K562 (cell line): ENCODE measurements around the gene SLC28A1. TPM values are rescaled to one million over a fixed set of nuclear protein-coding genes. Genes with fewer than 3 reads are reported as not detected.
"Not testable (repeated sequence)": the region's sequence is repeated elsewhere in the genome, so short reads cannot be mapped to it uniquely, and the experiment has no call there.

Experiments
- ATAC-seq: fragments of 200-7000 bp; cut with Tn5 transposase; 3 replicates; pipeline ENCODE4 v1.9.1; 2020; ENCODE audit warnings: moderate library complexity
- BruUV-seq: library from RNA; stranded (reverse); fragments of 400-500 nt; replicated peaks from 2 replicates; lab custom pipeline; 2021; lab: Mats Ljungman, UMichigan
- CTCF ChIA-PET: fragments of 300-600 bp; formaldehyde crosslinking; extraction: SDS; loops from one replicate; lab custom pipeline; 2021; ENCODE audit warnings: low intra/inter-chr PET ratio; lab: Yijun Ruan, JAX
- POLR2A ChIA-PET: fragments of 300-600, 350-650 bp; sonication (Branson Sonifier 250); formaldehyde crosslinking; extraction: SDS; loops from one replicate; lab custom pipeline; 2021; ENCODE audit warnings: antibody characterized with exemption, inconsistent platforms; lab: Yijun Ruan, JAX
- DNase-seq, 4 experiments: peaks; one replicate each; pipeline versions ENCODE4 v3.0.0 to v3.0.0-alpha.2; 2011 to 2018; ENCODE audit warnings: low spot score in 3 of 4, mixed read lengths in 3 of 4; ENCODE audit errors: extremely low read depth in 1 of 4
- FAIRE-seq: peaks from 2 replicates; lab custom pipeline; 2011; peaks lifted over from hg19 to GRCh38; lab: Jason Lieb, UNC
- H2AFZ ChIP-seq: 2 replicates; pipeline ENCODE4 v1.6.0; 2011; ENCODE audit warnings: low read depth, low read length, control low read depth, inconsistent platforms
- H3K27ac ChIP-seq: fragments of 200-600 bp; 3 replicates; pipeline ENCODE4 v1.8.0; 2011; ENCODE audit warnings: low read depth, mild to moderate bottlenecking, control low read depth, inconsistent platforms, low read length, moderate library complexity, mixed read lengths; ENCODE audit errors: extremely low read depth
- H3K27me3 ChIP-seq, 2 experiments: fragments of 300-600 bp in 1 of 2; 2 replicates in 1 of 2; 3 replicates in 1 of 2; pipeline versions ENCODE4 v1.6.0 to v1.8.0; 2011; ENCODE audit warnings: inconsistent platforms in 2 of 2, low read length in 2 of 2, mild to moderate bottlenecking in 1 of 2, mixed read lengths in 1 of 2, moderate library complexity in 1 of 2; ENCODE audit not compliant: control insufficient read depth in 2 of 2, insufficient read depth in 2 of 2
- H3K36me3 ChIP-seq: fragments of 300-600 bp; 3 replicates; pipeline ENCODE4 v1.8.0; 2011; ENCODE audit warnings: mild to moderate bottlenecking, low read length, inconsistent platforms; ENCODE audit not compliant: control insufficient read depth, insufficient read depth
- H3K4me1 ChIP-seq, 2 experiments: fragments of 200-600 bp in 1 of 2; replicated peaks in 1 of 2; 2 replicates in 1 of 2; 3 replicates in 1 of 2; pipeline versions ENCODE4 v1.5.1 to v1.8.0; 2011; ENCODE audit warnings: inconsistent platforms in 2 of 2, low read length in 2 of 2, mild to moderate bottlenecking in 1 of 2, mixed read lengths in 1 of 2, moderate library complexity in 1 of 2; ENCODE audit not compliant: control insufficient read depth in 2 of 2, insufficient read depth in 2 of 2
- H3K4me2 ChIP-seq: 2 replicates; pipeline ENCODE4 v1.6.1; 2011; ENCODE audit warnings: low read length, control low read depth, inconsistent platforms, mixed read lengths; ENCODE audit not compliant: insufficient read depth
- H3K4me3 ChIP-seq: fragments of 200-600 bp; sonication (generic), shearing (Covaris generic); 2 replicates; pipeline ENCODE4 v1.5.1; 2016; ENCODE audit warnings: control low read depth, inconsistent platforms
- H3K79me2 ChIP-seq: fragments of 200-600 bp; 3 replicates; pipeline ENCODE4 v1.8.0; 2011; ENCODE audit warnings: low read length, inconsistent platforms; ENCODE audit not compliant: control insufficient read depth, insufficient read depth
- H3K9ac ChIP-seq, 2 experiments: 2 replicates each; pipeline versions ENCODE4 v1.6.0 to v1.6.1; 2011; ENCODE audit warnings: low read depth in 2 of 2, low read length in 2 of 2, control low read depth in 1 of 2, inconsistent platforms in 1 of 2, mild to moderate bottlenecking in 1 of 2, mixed read lengths in 1 of 2; ENCODE audit not compliant: insufficient read depth in 1 of 2
- H3K9me1 ChIP-seq: one replicate; pipeline ENCODE4 v1.6.0; 2011; ENCODE audit warnings: inconsistent platforms, mild to moderate bottlenecking, low read length, moderate library complexity; ENCODE audit not compliant: control insufficient read depth, insufficient read depth
- H3K9me3 ChIP-seq: replicated peaks from 2 replicates; pipeline ENCODE4 v1.5.1; 2011; ENCODE audit warnings: low read depth, low read length, inconsistent platforms; ENCODE audit not compliant: control insufficient read depth, insufficient read depth
- H4K20me1 ChIP-seq: replicated peaks from 2 replicates; pipeline ENCODE4 v1.6.1; 2011; ENCODE audit warnings: low read length, inconsistent platforms, mixed read lengths; ENCODE audit not compliant: control insufficient read depth, insufficient read depth
- CBX3 ChIP-seq, 2 experiments: IDR thresholded peaks; 1 replicate in 1 of 2; 2 replicates in 1 of 2; pipeline ENCODE4 v1.6.1; 2012; ENCODE audit warnings: inconsistent platforms in 2 of 2, low read length in 2 of 2, borderline replicate concordance in 1 of 2, control low read depth in 1 of 2
- CTCF ChIP-seq, 3 experiments: IDR thresholded peaks in 2 of 3; conservative IDR thresholded peaks in 1 of 3; 2 replicates each; pipeline ENCODE4 v1.5.1; 2011 to 2012; ENCODE audit warnings: low read length in 3 of 3, mild to moderate bottlenecking in 3 of 3, control low read depth in 2 of 3, improper control_type of control experiment in 1 of 3, inconsistent platforms in 1 of 3, low read depth in 1 of 3, mixed read lengths in 1 of 3, moderate library complexity in 1 of 3; ENCODE audit not compliant: insufficient read depth in 2 of 3
- KLF16 ChIP-seq: IDR thresholded peaks from 2 replicates; pipeline ENCODE4 v1.6.1; 2016; ENCODE audit warnings: antibody characterized with exemption
- PRDM10 ChIP-seq: fragments of 450-650 bp; IDR thresholded peaks from 2 replicates; pipeline ENCODE4 v1.6.1; 2018; ENCODE audit not compliant: partially characterized antibody
- RAD21 ChIP-seq, 2 experiments: fragments of 250-450 bp in 1 of 2; fragments of 450-650 bp in 1 of 2; sonication (Bioruptor Pico) in 1 of 2; formaldehyde crosslinking in 1 of 2; IDR thresholded peaks in 1 of 2; conservative IDR thresholded peaks in 1 of 2; 2 replicates each; pipeline versions ENCODE4 v1.4.0 to v1.8.0; 2020 to 2022; ENCODE audit warnings: mild to moderate bottlenecking in 2 of 2, moderate library complexity in 1 of 2
- REST ChIP-seq, 2 experiments: fragments of 450-650 bp; formaldehyde crosslinking in 1 of 2; IDR thresholded peaks; 2 replicates each; pipeline versions ENCODE4 v1.4.0 to v1.6.1; 2014 to 2020; ENCODE audit warnings: mild to moderate bottlenecking in 2 of 2, borderline replicate concordance in 1 of 2, low read depth in 1 of 2
- ZSCAN29 ChIP-seq: fragments of 450-650 bp; IDR thresholded peaks from 2 replicates; pipeline ENCODE4 v1.6.1; 2017
- WGBS: fragments of 100-300 bp; shearing (Covaris generic); methylation state at CpG from one replicate; pipeline ENCODE4 v1.1.6; 2016; ENCODE audit warnings: low coverage, mixed read lengths; ENCODE audit not compliant: insufficient coverage; ENCODE audit errors: missing lambda C conversion rate; 5-methylcytosine and 5-hydroxymethylcytosine counted together
- in situ Hi-C: fragments of 300-500 bp; cut with MboI; formaldehyde crosslinking; loops from 4 replicates; pipeline ENCODE4 v1.15.0; 2018; ENCODE audit warnings: inconsistent platforms, mixed read lengths
- intact Hi-C: fragments of 100-400 bp; cut with micrococcal nuclease; formaldehyde crosslinking; loops from 2 replicates; pipeline ENCODE4 v1.14.2; 2022
- polyA plus RNA-seq, 8 experiments: library from polyadenylated mRNA; depleted of rRNA in 4 of 8; stranded (reverse) in 5 of 8; unstranded in 3 of 8; fragments of >200 nt; fragmentation: Nextera tagmentation in 2 of 8; fragmentation: Illumina TruSeq in 1 of 8; extraction: Ambion mirVana in 2 of 8; extraction: Trizol in 1 of 8; gene quantifications; 2 replicates each; pipeline versions ENCODE4 v1.2.1 to v1.2.3, GENCODE V29; 2011 to 2014; ENCODE audit warnings: inconsistent platforms in 1 of 8, missing spikeins in 1 of 8
- total RNA-seq, 7 experiments: library from RNA; depleted of rRNA in 6 of 7; stranded (reverse); fragments of >200 nt in 6 of 7; fragmentation: Illumina TruSeq in 2 of 7; extraction: Trizol in 2 of 7; gene quantifications; 2 replicates each; pipeline versions ENCODE4 v1.2.1 to v1.2.3, GENCODE V29; 2011 to 2021; ENCODE audit warnings: low replicate concordance in 1 of 7

SLC28A1 gene
- total and polyA plus RNA-seq, 9 of the 15 experiments (the other 6 are each of a cell fraction or from before 2014, with no cell fraction given): 0.04 TPM; not detected in 8

- H3K9ac ChIP-seq; H2AFZ ChIP-seq; CTCF ChIA-PET; H3K36me3 ChIP-seq; in situ Hi-C loops; H3K27ac ChIP-seq; H3K4me1 ChIP-seq; H3K4me3 ChIP-seq; H4K20me1 ChIP-seq; H3K9me1 ChIP-seq; H3K27me3 ChIP-seq; H3K9me3 ChIP-seq; BruUV-seq; H3K4me2 ChIP-seq; H3K79me2 ChIP-seq; TF ChIP-seq REST (CRISPR knock-in tag; IDR thresholded peaks at IDR 0.05; ENCODE audit: low read depth): not testable (repeated sequence)
- peak; percentile 85 for ATAC-seq
- POLR2A ChIA-PET: interaction anchor here (0.6 to 1.1 kb wide), 3 partner anchors 8 to 152 kb away, joined by 3 read pairs; no protein-coding TSS in a partner anchor
- FAIRE-seq: peak; percentile 89
- peak; percentile 48 to 72 (median 52) for DNase-seq
- intact Hi-C loops: loop anchor here (5.0 kb wide), 1 partner anchor 82 kb away; no protein-coding TSS in a partner anchor
- WGBS: 18% methylated on average over 7 of the region's 7 CpGs
- 0 out of 3 replicates have a peak, but pooled peaks of 1 of the 2 experiments have one; percentile 21 for TF ChIP-seq CBX3 (IDR thresholded peaks at IDR 0.05; ENCODE audit: borderline replicate concordance in 1 of 2, low read length in 2 of 2)
- 0 out of 2 replicates have a peak, but pooled peaks have one; percentile 33 for TF ChIP-seq KLF16
- TF ChIP-seq ZSCAN29: peak; percentile 43; the same call in 1 of the 2 replicates
- peak; percentile 38; the same call in 1 of the 2 replicates for TF ChIP-seq REST (IDR thresholded peaks at IDR 0.05; ENCODE audit: borderline replicate concordance)
- peak; percentile 59 for TF ChIP-seq PRDM10
- peak; percentile 60 to 71 (median 62); a peak in 5 of 6 replicates for TF ChIP-seq CTCF (IDR thresholded peaks at IDR 0.05 in 2 of 3, conservative IDR thresholded peaks at IDR 0.05 in 1 of 3; ENCODE audit: insufficient read depth in 2 of 3, low read depth in 1 of 3, low read length in 3 of 3)
- peak in 1 of 2 experiments; percentile 64; a peak in 2 of 4 replicates for TF ChIP-seq RAD21 (CRISPR knock-in tag; conservative IDR thresholded peaks at IDR 0.05 in 1 of 2, IDR thresholded peaks at IDR 0.05 in 1 of 2)
Observed at GRCh38 chr15:84845631-84846030, 38.8 kb upstream of the SLC28A1 start.
